WERI-Rb-1 (cell line): ENCODE measurements around the gene PKD1L1.

ENCODE experiments used
- DNase-seq: peaks from one replicate; pipeline ENCODE4 v3.0.0-alpha.2; 2020
- H3K27ac ChIP-seq: fragments of 250-450 bp; sonication (Bioruptor Pico); 2 replicates; pipeline ENCODE4 v1.5.1; 2020; ENCODE audit warnings: mild to moderate bottlenecking, moderate library complexity
- H3K27me3 ChIP-seq: fragments of 250-450 bp; sonication (Bioruptor Pico); 2 replicates; pipeline ENCODE4 v1.5.1; 2021; ENCODE audit warnings: mild to moderate bottlenecking, low read depth, moderate library complexity; ENCODE audit not compliant: insufficient read depth, severe bottlenecking
- H3K36me3 ChIP-seq: fragments of 250-450 bp; sonication (Bioruptor Pico); 2 replicates; pipeline ENCODE4 v1.5.1; 2020; ENCODE audit warnings: mild to moderate bottlenecking, moderate library complexity
- H3K4me3 ChIP-seq: 2 replicates; pipeline ENCODE4 v1.5.1; 2011; ENCODE audit warnings: low read depth, mild to moderate bottlenecking, control low read depth, low read length
- H3K9me3 ChIP-seq: fragments of 250-450 bp; sonication (Bioruptor Pico); 2 replicates; pipeline ENCODE4 v1.5.1; 2021; ENCODE audit warnings: mild to moderate bottlenecking, moderate library complexity; ENCODE audit not compliant: severe bottlenecking
- TF ChIP-seq, protein P1 (sequence below): IDR thresholded peaks from 2 replicates; pipeline ENCODE4 v1.5.1; 2011; ENCODE audit warnings: low read depth, mild to moderate bottlenecking, control low read depth, inconsistent platforms, low read length

Gene PKD1L1

DNA sequence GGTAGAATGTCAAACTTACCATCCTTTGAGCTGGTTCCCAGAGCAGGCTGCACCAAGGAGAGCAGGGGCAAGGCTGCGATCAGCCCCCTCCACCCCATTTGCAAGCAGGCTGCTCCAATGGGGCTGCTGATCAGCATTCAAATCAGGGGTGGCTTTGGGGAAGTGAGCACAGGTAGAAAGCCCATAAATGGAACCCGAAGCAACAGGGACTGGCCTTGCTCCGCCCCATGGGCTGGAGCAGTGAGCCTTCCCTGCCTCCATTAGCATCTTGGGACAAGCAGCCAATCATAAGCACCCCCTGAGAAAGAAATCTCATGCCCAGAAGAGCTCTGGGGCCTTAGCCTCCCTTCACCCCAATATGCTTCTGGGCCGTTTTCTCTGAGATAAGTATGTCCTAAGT lies 4.0 kb upstream of the PKD1L1 start:
- H3K27me3 ChIP-seq: no peaks in the 10 kb centered on the region
- TF ChIP-seq, protein P1, sequence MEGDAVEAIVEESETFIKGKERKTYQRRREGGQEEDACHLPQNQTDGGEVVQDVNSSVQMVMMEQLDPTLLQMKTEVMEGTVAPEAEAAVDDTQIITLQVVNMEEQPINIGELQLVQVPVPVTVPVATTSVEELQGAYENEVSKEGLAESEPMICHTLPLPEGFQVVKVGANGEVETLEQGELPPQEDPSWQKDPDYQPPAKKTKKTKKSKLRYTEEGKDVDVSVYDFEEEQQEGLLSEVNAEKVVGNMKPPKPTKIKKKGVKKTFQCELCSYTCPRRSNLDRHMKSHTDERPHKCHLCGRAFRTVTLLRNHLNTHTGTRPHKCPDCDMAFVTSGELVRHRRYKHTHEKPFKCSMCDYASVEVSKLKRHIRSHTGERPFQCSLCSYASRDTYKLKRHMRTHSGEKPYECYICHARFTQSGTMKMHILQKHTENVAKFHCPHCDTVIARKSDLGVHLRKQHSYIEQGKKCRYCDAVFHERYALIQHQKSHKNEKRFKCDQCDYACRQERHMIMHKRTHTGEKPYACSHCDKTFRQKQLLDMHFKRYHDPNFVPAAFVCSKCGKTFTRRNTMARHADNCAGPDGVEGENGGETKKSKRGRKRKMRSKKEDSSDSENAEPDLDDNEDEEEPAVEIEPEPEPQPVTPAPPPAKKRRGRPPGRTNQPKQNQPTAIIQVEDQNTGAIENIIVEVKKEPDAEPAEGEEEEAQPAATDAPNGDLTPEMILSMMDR: no peak
- no peak overlapping the region for H3K4me3 ChIP-seq
- H3K36me3 ChIP-seq: peaks cover 21% of the 10 kb centered on the region
- no peaks in the 10 kb centered on the region for H3K9me3 ChIP-seq
- no peak for DNase-seq
- no peak overlapping the region for H3K27ac ChIP-seq

DNA sequence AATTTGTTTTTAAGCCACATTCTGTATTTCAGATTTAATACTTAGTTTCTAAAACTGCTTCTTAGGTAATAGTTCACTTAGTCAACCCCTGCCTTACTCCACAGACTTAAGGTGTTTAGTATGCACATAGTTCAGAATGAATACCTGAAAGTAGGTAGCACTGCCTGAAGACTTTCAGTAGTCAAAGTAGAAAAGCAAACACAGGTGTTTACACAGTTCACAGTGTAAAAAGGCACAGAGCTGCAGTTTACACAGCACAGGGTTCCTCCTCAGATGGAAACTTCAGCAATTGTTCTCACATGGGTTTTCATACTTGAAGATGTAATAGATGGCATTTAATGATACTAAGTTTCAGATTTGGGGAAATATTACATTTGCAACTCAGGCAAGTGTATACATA lies 3.1 kb upstream of the PKD1L1 start:
- H3K9me3 ChIP-seq: no peaks in the 10 kb centered on the region
- H3K27me3 ChIP-seq: no peaks in the 10 kb centered on the region
- TF ChIP-seq, protein P1: no peak
- no peak overlapping the region for H3K27ac ChIP-seq
- peaks cover 14% of the 10 kb centered on the region for H3K36me3 ChIP-seq
- no peak for DNase-seq
- H3K4me3 ChIP-seq: no peak overlapping the region

DNA sequence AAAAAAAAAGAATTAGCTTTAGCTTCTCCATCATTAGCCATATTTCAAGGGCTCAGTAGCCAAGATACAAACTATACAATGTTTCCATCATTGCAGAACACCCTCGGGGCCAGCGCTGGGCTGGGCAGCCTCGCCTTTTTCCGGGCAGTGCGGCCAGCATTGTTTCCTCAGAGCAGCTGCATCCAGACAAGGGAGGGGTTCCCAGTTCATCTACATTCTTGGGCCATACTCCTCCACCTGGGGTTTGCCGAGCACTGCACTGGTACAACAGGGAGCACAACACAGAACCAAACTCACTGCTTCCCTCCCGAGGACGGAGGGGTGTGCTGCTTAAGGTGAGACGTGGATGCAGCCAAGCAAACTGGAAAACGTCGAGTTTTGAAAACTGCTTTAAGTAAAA lies 2.4 kb upstream of the PKD1L1 start:
- no peak overlapping the region for H3K4me3 ChIP-seq
- TF ChIP-seq, protein P1: no peak
- H3K27ac ChIP-seq: no peak overlapping the region
- no peak for DNase-seq
- no peaks in the 10 kb centered on the region for H3K27me3 ChIP-seq
- peaks cover 14% of the 10 kb centered on the region for H3K36me3 ChIP-seq
- H3K9me3 ChIP-seq: no peaks in the 10 kb centered on the region

DNA sequence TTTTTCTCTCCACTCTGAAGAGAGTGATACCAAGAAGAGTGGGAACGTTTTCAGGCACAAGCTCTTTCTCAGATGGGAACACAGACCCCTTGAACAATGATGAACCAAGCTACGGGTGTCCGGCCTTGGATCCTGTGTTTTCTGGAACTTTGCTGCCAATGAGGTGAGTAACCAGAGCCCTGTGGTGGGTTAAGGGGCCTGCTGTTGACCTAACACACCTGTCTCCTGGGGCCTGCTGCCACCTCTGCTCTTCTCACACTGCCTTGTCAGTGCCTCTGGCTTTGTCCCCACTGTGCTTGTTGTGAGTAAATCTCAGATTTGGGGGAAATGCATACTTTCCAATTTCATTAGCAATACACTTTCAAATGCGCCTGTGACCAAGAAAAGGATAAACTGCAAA lies 1.4 kb upstream of the PKD1L1 start:
- Histone ChIP-seq H3K9me3 (no peaks in the 10 kb centered on the region), H3K4me3 (no peak overlapping the region), H3K27me3 (no peaks in the 10 kb centered on the region), H3K27ac (no peak overlapping the region), H3K36me3 (peaks cover 4% of the 10 kb centered on the region)
- no peak for DNase-seq
- TF ChIP-seq, protein P1: no peak

DNA sequence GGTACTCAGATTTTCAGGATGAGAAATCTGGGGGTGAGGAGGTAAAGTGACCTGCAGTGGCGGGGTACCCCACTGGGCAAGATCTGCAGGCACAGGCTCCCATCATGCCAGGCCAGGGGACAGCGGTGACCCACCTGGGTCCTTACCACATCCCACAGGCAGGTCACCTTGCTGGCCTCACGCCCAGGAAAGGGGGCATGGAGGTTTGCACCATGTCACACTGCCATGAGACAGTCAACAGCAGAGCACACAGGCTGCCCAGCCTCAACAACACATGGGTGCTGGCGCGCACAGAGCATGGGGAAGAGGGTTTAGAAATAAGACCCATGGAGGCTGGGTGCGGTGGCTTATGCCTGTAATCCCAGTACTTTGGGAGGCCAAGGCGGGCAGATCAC lies 914 bp downstream of the PKD1L1 start:
- no peak for DNase-seq
- Histone ChIP-seq H3K27ac (no peak overlapping the region), H3K4me3 (no peak overlapping the region), H3K27me3 (no peaks in the 10 kb centered on the region), H3K36me3 (no peaks in the 10 kb centered on the region), H3K9me3 (no peaks in the 10 kb centered on the region)
- TF ChIP-seq, protein P1: no peak

DNA sequence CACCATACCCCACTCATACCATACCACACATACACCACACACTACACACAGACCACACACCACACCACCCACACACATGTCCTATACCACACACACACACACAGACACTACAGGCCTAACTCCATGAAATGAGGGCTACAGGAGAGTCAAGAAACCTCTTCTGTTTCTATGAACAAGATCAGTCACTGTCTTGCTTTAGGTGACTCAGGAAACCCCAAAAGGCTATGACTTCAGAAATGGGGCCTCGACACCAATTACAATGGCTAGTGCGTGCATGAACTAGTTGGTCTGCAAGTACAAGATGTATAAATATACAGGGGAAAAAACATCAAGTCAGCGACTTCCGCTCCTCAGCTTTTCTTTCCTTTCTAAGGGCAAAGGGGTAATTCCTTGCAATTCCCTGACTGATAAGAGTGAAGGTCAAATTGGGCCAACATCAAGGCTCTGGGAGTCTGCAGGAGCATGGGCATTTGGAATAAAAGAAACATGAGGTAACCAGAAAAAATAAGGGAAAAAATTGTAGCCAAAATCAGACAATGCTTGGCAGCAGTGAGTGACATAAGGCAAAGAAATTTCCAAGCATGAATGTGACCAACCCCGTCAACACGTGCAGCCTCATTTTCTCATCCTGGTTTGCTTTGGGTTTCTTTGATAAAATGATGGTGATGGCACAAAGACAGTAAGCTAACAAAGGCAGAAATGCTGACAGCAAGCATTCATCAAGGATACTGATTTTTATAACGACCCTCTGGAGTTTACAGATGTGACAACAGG lies 1.5 kb downstream of the PKD1L1 start:
- H3K27ac ChIP-seq: no peak overlapping the region
- no peak for DNase-seq
- no peaks in the 10 kb centered on the region for H3K27me3 ChIP-seq
- TF ChIP-seq, protein P1: no peak
- no peaks in the 10 kb centered on the region for H3K9me3 ChIP-seq
- no peak overlapping the region for H3K4me3 ChIP-seq
- no peaks in the 10 kb centered on the region for H3K36me3 ChIP-seq
